Stimulated activated CD8-positive, alpha-beta memory T cell treated with anti-CD3 and anti-CD28 coated beads, Interleukin-15, amount 100 ng/mL, for 1 hour (primary cell): ENCODE results near the gene MTFR1L.

Experiments
- DNase-seq: peaks from one replicate; pipeline ENCODE4 v3.0.0-alpha.2; 2020; ENCODE audit warnings: low read depth

MTFR1L gene

GRCh38 chr1:25878690-25879089 is 58.9 kb downstream of the MTFR1L start:
- DNase-seq: no peak

- DNase-seq: no peak
Measured at GRCh38 chr1:25879675-25880074, 59.9 kb downstream of the MTFR1L start.

- DNase-seq: no peak
Measured at GRCh38 chr1:25880518-25880917, 60.8 kb downstream of the MTFR1L start.

GRCh38 chr1:25881266-25881665 is 61.5 kb downstream of the MTFR1L start:
- DNase-seq: no peak
